Natural killer cell (primary cell): ENCODE data around the gene RBAK. TPM values are rescaled to one million over a fixed set of nuclear protein-coding genes. Genes with fewer than 3 reads are reported as not detected.
"Not testable (repeated sequence)": the region's sequence is repeated elsewhere in the genome, so short reads cannot be mapped to it uniquely, and the experiment has no call there.

ENCODE experiments used
- ATAC-seq, 3 donors: fragments of 150-1000 bp in 2 of 3; fragments of 200-7000 bp in 1 of 3; cut with Tn5 transposase; 1 replicate in 1 of 3; 2 replicates in 2 of 3; pipeline ENCODE4 v1.10.0; 2021; ENCODE audit warnings: mild to moderate bottlenecking in 2 of 3, moderate library complexity in 2 of 3
- DNase-seq, 2 donors: peaks; one replicate each; pipeline versions ENCODE4 v3.0.0 to v3.0.0-alpha.2; 2013 to 2021; ENCODE audit warnings: mixed read lengths in 1 of 2
- H3K27ac ChIP-seq: one replicate; pipeline ENCODE4 v1.5.1; 2013; ENCODE audit warnings: mild to moderate bottlenecking, low read length
- H3K27me3 ChIP-seq: one replicate; pipeline ENCODE4 v1.6.1; 2013; ENCODE audit warnings: low read length; ENCODE audit not compliant: control insufficient read depth, insufficient read depth
- H3K36me3 ChIP-seq: one replicate; pipeline ENCODE4 v1.6.1; 2013; ENCODE audit warnings: low read length; ENCODE audit not compliant: control insufficient read depth, insufficient read depth
- H3K4me1 ChIP-seq: one replicate; pipeline ENCODE4 v1.6.1; 2013; ENCODE audit warnings: low read length; ENCODE audit not compliant: control insufficient read depth, insufficient read depth
- H3K4me3 ChIP-seq: one replicate; pipeline ENCODE4 v1.5.1; 2013; ENCODE audit warnings: low read length
- H3K9me3 ChIP-seq: one replicate; pipeline ENCODE4 v1.6.1; 2013; ENCODE audit warnings: low read length; ENCODE audit not compliant: control insufficient read depth, insufficient read depth
- H3K27ac Mint-ChIP-seq, 2 donors: one replicate each; pipeline ENCODE4 v1.8.0; 2022; ENCODE audit warnings: mild to moderate bottlenecking in 2 of 2, mixed read lengths in 2 of 2, moderate library complexity in 1 of 2
- H3K27me3 Mint-ChIP-seq, 2 donors: one replicate each; pipeline ENCODE4 v1.8.0; 2022; ENCODE audit warnings: low read depth in 2 of 2, mixed read lengths in 2 of 2
- H3K36me3 Mint-ChIP-seq: one replicate; pipeline ENCODE4 v1.8.0; 2022; ENCODE audit warnings: mixed read lengths
- H3K4me1 Mint-ChIP-seq, 2 donors: one replicate each; pipeline ENCODE4 v1.8.0; 2022; ENCODE audit warnings: mixed read lengths in 2 of 2
- H3K4me3 Mint-ChIP-seq: one replicate; pipeline ENCODE4 v1.8.0; 2022; ENCODE audit warnings: mild to moderate bottlenecking, moderate library complexity, mixed read lengths
- H3K9me3 Mint-ChIP-seq, 2 donors: one replicate each; pipeline ENCODE4 v1.8.0; 2022; ENCODE audit warnings: mixed read lengths in 2 of 2
- CTCF ChIP-seq: fragments of 200-600 bp; IDR thresholded peaks from one replicate; pipeline ENCODE4 v1.8.0; 2022; ENCODE audit warnings: antibody characterized with exemption
- WGBS: methylation state at CpG from one replicate; pipeline ENCODE4 v1.1.7; 2013; ENCODE audit warnings: missing lambda C conversion rate; ENCODE audit not compliant: insufficient coverage; 5-methylcytosine and 5-hydroxymethylcytosine counted together
- intact Hi-C: fragments of 100-400 bp; cut with micrococcal nuclease; formaldehyde crosslinking; loops from one replicate; pipeline ENCODE4 v1.14.2; 2022
- total RNA-seq, 4 donors: library from RNA; stranded (reverse); fragments of 120-200 nt in 1 of 4; gene quantifications; one replicate each; pipeline versions ENCODE4 v1.2.3 to v1.2.4, GENCODE V29; 2013 to 2022

The RBAK gene
- total RNA-seq, 3 donors from 2014 or later (not counting 1 experiment from before 2014, with no cell fraction given) = 12.3 to 21.7 (median 14.2) TPM

GRCh38 chr7:5023626-5024025 is 22.0 kb upstream of the RBAK start:
- H3K9me3 ChIP-seq, H3K9me3 Mint-ChIP-seq, H3K36me3 Mint-ChIP-seq, H3K4me1 ChIP-seq, H3K4me1 Mint-ChIP-seq, H3K36me3 ChIP-seq, H3K27ac ChIP-seq, H3K27ac Mint-ChIP-seq, H3K4me3 Mint-ChIP-seq, H3K27me3 ChIP-seq, DNase-seq, H3K4me3 ChIP-seq, H3K27me3 Mint-ChIP-seq, ATAC-seq, intact Hi-C loops: not testable (repeated sequence)
- 97% methylated on average over 11 of the region's 12 CpGs for WGBS

GRCh38 chr7:5027796-5028410 is 17.8 kb upstream of the RBAK start:
- H3K27ac ChIP-seq, H3K27me3 Mint-ChIP-seq, H3K27ac Mint-ChIP-seq, H3K4me3 Mint-ChIP-seq, H3K36me3 ChIP-seq, H3K9me3 ChIP-seq, H3K36me3 Mint-ChIP-seq, intact Hi-C loops, H3K4me1 Mint-ChIP-seq, H3K4me1 ChIP-seq, ATAC-seq, DNase-seq, H3K9me3 Mint-ChIP-seq, H3K4me3 ChIP-seq, H3K27me3 ChIP-seq: not testable (repeated sequence)
- 98% methylated on average over 14 of the region's 14 CpGs for WGBS

DNA sequence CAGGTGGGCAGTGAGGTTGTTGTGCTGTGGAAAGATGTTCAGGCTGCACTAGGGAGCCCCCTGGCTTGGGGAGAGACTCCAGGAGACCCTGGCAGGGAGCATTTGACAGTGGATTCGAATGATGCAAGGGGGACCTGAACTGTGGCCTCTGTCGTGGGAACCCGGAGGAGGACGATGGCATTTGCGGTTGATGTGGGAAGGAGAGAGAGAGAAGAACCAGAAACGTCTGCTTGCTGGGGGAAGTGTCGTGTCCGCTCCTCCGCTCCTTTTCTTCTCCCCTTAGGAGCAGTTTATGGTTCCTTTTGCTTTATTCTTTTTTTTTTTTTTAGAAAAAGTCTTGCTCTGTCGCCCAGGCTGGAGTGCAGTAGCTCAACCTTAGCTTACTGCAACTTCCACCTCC is 12.5 kb upstream of the RBAK start:
- H3K9me3 Mint-ChIP-seq, H3K4me1 ChIP-seq, H3K4me3 ChIP-seq, H3K4me3 Mint-ChIP-seq, H3K36me3 ChIP-seq, H3K9me3 ChIP-seq, intact Hi-C loops, H3K27me3 Mint-ChIP-seq, H3K27ac Mint-ChIP-seq, H3K27ac ChIP-seq, ATAC-seq, H3K36me3 Mint-ChIP-seq, H3K27me3 ChIP-seq, DNase-seq, H3K4me1 Mint-ChIP-seq: not testable (repeated sequence)
- 86% methylated on average over 10 of the region's 10 CpGs for WGBS

DNA sequence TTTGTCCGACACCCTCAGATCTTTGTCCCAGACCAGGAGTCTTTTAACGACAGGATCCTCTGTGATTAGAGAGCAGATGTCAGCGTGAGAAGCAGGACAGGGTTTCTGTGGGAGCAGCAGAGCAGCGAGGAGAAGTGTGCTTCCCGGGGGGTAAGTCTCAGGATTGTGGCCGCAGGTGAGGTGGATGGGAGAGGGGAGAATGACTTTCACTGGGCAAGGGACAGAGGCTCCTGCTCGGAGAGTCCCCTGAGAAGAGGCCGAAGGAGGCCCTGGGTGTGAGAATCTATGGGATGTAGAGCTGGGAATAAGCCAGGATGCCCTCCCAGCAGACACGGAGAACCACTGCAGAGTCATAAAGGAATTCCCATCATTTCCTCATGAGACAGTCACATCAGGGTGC is 10.4 kb upstream of the RBAK start:
- Mint-ChIP-seq H3K27me3 (no peaks in the 10 kb centered on the region), H3K4me1 (no peaks in the 10 kb centered on the region), H3K4me3 (no peak overlapping the region), H3K9me3 (no peaks in the 10 kb centered on the region), H3K36me3 (no peaks in the 10 kb centered on the region), H3K27ac (no peak overlapping the region)
- intact Hi-C loops = no loop called here
- ATAC-seq (no peak), DNase-seq (no peak)
- H3K27me3 ChIP-seq = no peaks in the 10 kb centered on the region
- H3K36me3 ChIP-seq = no peaks in the 10 kb centered on the region
- TF ChIP-seq CTCF = no peak
- no peaks in the 10 kb centered on the region for H3K4me1 ChIP-seq
- no peak overlapping the region for H3K27ac ChIP-seq
- no peak overlapping the region for H3K4me3 ChIP-seq
- no peaks in the 10 kb centered on the region for H3K9me3 ChIP-seq
- whole genome bisulfite sequencing = 93% methylated on average over 8 of the region's 9 CpGs

DNA sequence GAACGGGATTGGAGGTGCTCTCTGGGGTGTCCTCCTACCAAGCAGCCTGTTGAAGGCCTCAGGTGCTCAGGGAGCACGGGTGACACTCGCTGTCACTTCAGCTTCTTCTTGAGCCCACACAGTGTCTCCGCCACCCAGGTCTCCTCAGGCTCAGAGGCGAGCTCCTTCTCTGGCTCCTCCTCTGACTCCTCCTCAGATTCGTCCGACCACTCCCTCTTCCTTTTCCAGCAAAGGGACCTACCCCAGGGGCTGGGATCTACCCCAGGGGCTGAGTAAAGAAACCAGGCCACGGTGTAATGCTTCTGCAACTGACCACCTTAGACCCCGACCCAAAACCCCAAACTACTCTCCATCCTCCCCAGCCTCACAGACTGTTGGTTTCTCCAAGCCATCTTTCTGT is 9.2 kb upstream of the RBAK start:
- Histone ChIP-seq H3K4me3 (no peak overlapping the region), H3K27me3 (no peaks in the 10 kb centered on the region), H3K27ac (no peak overlapping the region), H3K4me1 (no peaks in the 10 kb centered on the region), H3K36me3 (no peaks in the 10 kb centered on the region), H3K9me3 (no peaks in the 10 kb centered on the region)
- H3K4me1 Mint-ChIP-seq = no peaks in the 10 kb centered on the region
- no peaks in the 10 kb centered on the region for H3K9me3 Mint-ChIP-seq
- H3K36me3 Mint-ChIP-seq = no peaks in the 10 kb centered on the region
- H3K27me3 Mint-ChIP-seq = no peaks in the 10 kb centered on the region
- no peak for TF ChIP-seq CTCF
- H3K27ac Mint-ChIP-seq = no peak overlapping the region
- no peak overlapping the region for H3K4me3 Mint-ChIP-seq
- DNase-seq (no peak), ATAC-seq (no peak)
- intact Hi-C loops = no loop called here
- WGBS = 91% methylated on average over 9 of the region's 9 CpGs
